Lower leg skin (tissue), 4 donors: Measurements from ENCODE around the gene LMOD2. TPM values are rescaled to one million over a fixed set of nuclear protein-coding genes. Genes with fewer than 3 reads are reported as not detected.

Source experiments
- DNase-seq, 2 donors: peaks; one replicate each; pipeline ENCODE4 v3.0.0-alpha.2; 2019; ENCODE audit warnings: low spot score in 2 of 2
- H3K4me3 ChIP-seq: fragments of 200-600 bp; sonication (generic); 2 replicates; pipeline ENCODE4 v1.5.1; 2017; ENCODE audit warnings: mild to moderate bottlenecking, low read depth; ENCODE audit not compliant: poor library complexity, severe bottlenecking
- POLR2A ChIP-seq, 2 donors: fragments of 450-650 bp; IDR thresholded peaks; one replicate each; pipeline ENCODE4 v1.6.1; 2016 to 2017; ENCODE audit warnings: antibody characterized with exemption in 2 of 2, mild to moderate bottlenecking in 1 of 2, moderate library complexity in 1 of 2
- WGBS, 2 donors: methylation state at CpG; one replicate each; pipeline ENCODE4 v1.1.5; 2018; 5-methylcytosine and 5-hydroxymethylcytosine counted together
- intact Hi-C: fragments of 100-400 bp; cut with DNase I; formaldehyde crosslinking; loops from one replicate; pipeline ENCODE4 v1.15.0; 2023; ENCODE audit warnings: low total_unique reads
- total RNA-seq, 4 donors: library from RNA; depleted of rRNA; stranded (reverse); fragments of >200 nt; gene quantifications; one replicate each; pipeline ENCODE4 v1.1.0, GENCODE V29; 2016
- TF ChIP-seq, protein P1 (sequence below), 3 donors: fragments of 450-650 bp; IDR thresholded peaks; one replicate each; pipeline ENCODE4 v1.5.1; 2016; ENCODE audit warnings: antibody characterized with exemption in 3 of 3, mild to moderate bottlenecking in 3 of 3, moderate library complexity in 2 of 3

The LMOD2 gene
- total RNA-seq, 4 donors from 2014 or later, result not detected

DNA sequence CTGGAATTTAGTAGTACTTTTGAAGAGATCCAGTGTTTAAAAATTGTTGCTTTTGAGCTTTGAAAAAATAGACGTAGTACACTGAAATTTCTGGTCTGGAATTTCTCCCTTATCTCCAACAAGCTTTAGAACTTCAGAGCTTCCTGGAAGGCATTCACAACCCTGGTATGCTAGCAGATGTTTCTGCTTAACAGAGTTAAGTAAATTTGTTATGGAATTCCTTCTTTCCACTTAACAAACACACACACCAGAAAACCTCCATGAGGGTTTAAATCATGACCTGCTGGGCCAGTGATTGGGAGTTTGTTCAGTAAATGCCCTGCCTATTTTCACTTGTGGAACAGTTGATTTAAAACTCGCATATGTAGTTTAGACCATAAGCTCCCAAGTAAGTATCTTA, 40.3 kb upstream of the LMOD2 start:
- intact Hi-C loops, result no loop called here
- H3K4me3 ChIP-seq, result no peak overlapping the region
- no peak for TF ChIP-seq POLR2A (IDR thresholded peaks at IDR 0.05)
- 40 to 53% methylated on average over 2 of the region's 2 CpGs for WGBS, 2 donors
- DNase-seq, result no peak

DNA sequence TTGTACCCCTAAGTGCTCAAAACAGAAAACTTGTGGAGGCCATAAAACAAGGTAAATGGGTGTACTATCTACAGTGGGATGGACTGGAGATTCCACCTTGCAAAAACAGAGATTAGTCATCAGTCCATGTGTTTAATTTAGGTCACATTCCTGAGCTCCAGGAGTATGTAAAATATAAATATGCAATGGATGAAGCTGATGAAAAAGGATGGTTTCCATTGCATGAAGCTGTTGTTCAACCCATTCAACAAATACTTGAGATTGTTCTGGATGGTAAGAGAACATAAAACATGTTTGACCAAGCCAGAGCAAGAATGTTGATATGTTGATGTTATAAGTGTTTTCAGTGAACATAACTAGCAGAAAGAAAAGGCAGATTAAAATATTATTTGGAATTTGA, 39.4 kb upstream of the LMOD2 start:
- TF ChIP-seq POLR2A (IDR thresholded peaks at IDR 0.05), result no peak
- TF ChIP-seq, protein P1, sequence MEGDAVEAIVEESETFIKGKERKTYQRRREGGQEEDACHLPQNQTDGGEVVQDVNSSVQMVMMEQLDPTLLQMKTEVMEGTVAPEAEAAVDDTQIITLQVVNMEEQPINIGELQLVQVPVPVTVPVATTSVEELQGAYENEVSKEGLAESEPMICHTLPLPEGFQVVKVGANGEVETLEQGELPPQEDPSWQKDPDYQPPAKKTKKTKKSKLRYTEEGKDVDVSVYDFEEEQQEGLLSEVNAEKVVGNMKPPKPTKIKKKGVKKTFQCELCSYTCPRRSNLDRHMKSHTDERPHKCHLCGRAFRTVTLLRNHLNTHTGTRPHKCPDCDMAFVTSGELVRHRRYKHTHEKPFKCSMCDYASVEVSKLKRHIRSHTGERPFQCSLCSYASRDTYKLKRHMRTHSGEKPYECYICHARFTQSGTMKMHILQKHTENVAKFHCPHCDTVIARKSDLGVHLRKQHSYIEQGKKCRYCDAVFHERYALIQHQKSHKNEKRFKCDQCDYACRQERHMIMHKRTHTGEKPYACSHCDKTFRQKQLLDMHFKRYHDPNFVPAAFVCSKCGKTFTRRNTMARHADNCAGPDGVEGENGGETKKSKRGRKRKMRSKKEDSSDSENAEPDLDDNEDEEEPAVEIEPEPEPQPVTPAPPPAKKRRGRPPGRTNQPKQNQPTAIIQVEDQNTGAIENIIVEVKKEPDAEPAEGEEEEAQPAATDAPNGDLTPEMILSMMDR (IDR thresholded peaks at IDR 0.05), result no peak
- no peak for DNase-seq
- H3K4me3 ChIP-seq, result no peak overlapping the region
- intact Hi-C loops, result no loop called here

DNA sequence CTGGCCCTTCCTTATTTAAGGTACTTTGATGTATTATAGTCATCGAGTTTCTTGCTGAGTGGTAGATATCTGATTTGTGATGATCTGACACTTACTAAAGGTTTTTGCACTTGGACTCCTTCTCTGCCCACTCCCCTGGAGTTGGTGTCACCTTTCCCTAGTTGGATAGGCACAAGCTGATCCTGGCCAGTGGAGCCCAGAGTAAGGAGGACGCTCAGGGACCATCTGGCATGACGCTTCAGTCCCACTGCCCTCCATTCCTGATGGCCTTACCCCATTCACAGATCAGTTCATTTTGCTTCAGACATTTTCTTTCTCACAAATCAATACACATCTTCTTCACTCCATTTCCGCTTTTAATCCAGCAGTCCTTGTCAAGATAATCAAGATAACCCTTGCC, 34.0 kb upstream of the LMOD2 start:
- no peak for DNase-seq
- TF ChIP-seq, protein P1 (IDR thresholded peaks at IDR 0.05), result no peak
- no peak for TF ChIP-seq POLR2A (IDR thresholded peaks at IDR 0.05)
- intact Hi-C loops, result no loop called here
- no peak overlapping the region for H3K4me3 ChIP-seq
- WGBS, 2 donors, result 80 to 88% methylated on average over 4 of the region's 4 CpGs

DNA sequence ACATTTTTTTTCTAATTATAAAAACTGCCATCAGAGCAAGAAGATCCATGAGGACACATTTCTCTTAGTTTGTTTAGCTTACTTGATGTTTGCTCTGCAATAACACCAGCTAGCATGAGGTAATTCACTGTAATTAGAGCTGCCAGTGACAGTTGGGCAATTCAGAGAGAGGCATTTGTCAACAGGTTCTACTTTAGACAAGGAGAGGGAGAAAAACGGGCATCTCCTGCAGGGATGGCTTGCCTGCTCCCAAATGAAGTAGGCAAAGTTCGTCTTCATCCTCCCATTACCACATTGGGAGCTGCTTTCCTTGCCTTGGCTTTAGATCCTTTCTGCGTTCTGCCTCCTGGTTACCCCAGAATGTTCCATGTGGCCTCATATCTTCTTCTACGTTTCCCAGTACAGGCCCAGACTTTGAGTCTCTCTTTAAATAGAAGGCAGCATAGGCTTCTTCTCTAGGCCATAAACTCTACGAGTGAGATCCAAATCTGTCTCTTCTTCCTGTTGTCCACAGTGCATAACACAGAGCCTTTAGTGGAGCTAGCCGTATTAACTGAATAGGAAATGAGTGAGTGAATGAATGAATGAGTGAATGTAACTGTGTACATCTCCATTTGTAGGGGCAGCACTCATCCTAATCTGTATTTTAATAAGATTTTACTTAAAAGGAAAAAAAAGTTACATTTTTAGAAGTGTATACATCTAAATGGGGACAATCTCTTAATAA, 32.8 kb upstream of the LMOD2 start:
- no peak overlapping the region for H3K4me3 ChIP-seq
- TF ChIP-seq, protein P1 (IDR thresholded peaks at IDR 0.05), result no peak
- TF ChIP-seq POLR2A (IDR thresholded peaks at IDR 0.05), result no peak
- no peak for DNase-seq
- intact Hi-C loops, result no loop called here
- 75 to 80% methylated on average over 6 of the region's 6 CpGs for WGBS, 2 donors

DNA sequence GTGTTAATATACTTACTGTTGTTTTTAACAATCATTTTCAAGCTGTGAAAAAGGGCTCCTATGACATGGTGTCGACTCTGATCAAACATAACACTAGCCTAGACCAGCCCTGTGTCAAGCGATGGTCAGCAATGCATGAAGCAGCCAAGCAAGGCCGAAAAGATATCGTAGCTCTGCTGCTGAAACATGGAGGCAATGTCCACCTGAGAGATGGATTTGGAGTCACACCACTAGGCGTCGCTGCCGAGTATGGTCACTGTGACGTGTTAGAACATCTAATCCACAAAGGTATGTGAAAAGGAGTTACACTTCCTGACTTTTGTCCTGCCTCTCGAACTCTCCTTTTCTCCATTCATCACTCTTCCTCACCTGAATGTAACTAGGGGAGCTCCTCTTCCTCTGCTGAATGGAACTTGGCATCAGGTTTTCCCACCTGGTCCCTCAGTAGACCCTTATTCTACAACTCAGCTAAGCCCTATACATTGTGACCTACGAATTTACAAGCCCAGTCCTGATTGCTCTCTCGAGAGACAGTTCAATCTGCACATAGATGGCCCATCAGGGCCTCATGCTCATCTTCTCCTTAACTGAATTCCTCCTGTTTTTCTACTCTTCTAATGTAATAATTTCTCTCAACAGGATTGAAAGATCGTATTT, 31.0 kb upstream of the LMOD2 start:
- intact Hi-C loops, result no loop called here
- H3K4me3 ChIP-seq, result no peak overlapping the region
- DNase-seq, result no peak
- no peak for TF ChIP-seq POLR2A (IDR thresholded peaks at IDR 0.05)
- whole genome bisulfite sequencing, 2 donors, result 61 to 68% methylated on average over 12 of the region's 12 CpGs

DNA sequence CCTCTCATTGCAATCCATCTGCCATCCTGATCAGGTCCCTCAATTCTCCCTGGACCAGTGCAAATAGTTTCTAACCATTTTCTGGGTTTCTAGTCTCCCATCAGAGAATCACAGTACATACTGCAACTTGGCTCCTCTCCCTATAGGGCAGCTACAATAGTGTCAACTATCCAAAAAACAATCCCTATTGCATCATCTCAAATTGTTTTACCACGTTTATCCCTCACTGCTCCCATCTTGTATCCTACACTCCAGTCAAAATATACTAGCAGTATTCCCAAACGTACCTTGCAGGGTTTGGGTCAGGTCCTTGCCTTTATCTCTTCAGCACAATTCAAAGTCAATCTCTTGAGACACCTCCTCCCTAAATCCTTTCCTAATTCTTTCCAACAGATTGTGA, 30.4 kb upstream of the LMOD2 start:
- H3K4me3 ChIP-seq, result no peak overlapping the region
- DNase-seq, result no peak
- WGBS, 2 donors, result 54 to 58% methylated on average over 2 of the region's 2 CpGs
- intact Hi-C loops, result no loop called here
- TF ChIP-seq, protein P1 (IDR thresholded peaks at IDR 0.05), result no peak
- TF ChIP-seq POLR2A (IDR thresholded peaks at IDR 0.05), result no peak

DNA sequence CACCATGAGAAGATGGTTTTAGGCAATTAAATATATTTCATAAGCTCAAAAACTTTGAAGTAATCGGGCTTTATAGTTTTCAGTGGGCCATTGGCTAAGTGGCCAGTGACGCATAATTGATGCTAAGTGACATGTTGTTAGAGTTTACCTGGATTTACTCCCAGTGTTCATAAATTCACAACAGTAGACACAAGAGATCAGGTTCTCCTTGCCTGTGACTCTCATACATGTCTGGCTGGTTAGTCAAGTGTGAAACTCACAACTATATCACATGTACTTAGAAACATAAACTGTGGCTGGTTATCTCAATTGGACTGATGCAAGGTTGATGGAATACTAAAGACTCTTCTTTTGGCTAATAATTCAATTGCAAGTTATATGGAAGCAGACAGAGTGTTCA, 27.8 kb upstream of the LMOD2 start:
- DNase-seq, result no peak
- TF ChIP-seq, protein P1 (IDR thresholded peaks at IDR 0.05), result no peak
- no peak for TF ChIP-seq POLR2A (IDR thresholded peaks at IDR 0.05)
- WGBS, 2 donors, result 96 to 97% methylated on average over 2 of the region's 2 CpGs
- H3K4me3 ChIP-seq, result no peak overlapping the region
- intact Hi-C loops, result no loop called here
